ENCODE data around the gene CST3.
"Not testable (repeated sequence)": the region's sequence is repeated elsewhere in the genome, so short reads cannot be mapped to it uniquely, and the experiment has no call there.

Gene CST3

DNA sequence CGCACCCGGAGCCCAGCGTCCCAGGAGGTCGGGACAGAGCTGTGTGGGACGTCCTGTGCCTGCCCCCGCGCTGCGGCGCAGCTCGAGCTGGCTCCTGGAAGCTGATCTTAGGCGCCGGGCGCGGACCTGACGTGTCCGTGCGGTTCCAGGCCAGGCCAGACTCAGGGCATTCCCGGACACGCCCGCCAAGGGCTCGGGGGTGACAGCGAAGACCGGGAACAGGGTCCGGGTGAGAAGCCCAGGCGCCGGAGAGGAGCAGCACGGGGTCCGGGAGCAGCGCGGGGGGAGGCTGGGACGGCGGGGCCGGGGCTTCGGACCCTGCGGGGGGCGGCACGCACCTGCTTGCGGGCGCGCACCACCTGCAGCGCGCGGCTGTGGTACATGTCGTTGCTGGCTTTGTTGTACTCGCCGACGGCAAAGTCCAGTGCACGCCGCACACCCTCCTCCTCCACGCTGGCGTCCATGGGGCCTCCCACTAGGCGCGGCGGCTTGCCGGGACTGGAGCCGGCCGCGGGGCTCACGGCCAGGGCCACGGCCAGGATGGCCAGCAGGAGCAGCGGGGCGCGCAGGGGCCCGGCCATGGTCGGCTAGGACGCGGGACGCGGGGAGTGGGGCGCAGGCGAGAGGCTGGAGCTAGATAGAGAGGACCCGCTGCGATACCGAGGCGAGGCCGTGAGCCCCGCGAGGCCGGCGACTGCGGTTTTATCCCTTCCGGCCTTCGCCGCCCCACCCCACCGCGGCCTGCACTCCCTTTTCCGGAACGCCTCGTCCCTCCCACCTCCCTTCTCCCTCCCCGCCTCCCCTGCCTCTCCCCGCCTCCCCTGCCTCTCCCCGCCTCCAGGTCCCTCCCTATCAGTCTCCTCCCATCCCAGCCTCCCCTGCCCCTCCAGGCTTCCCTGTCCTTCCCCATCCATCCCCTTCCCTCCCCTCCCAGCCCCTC lies at the start of gene CST3:
CST3 (minus strand) TSS at position 674 of the 940 bp plus-strand sequence; CDS start at position 581, 93 bp downstream.
- TF ChIP-seq, protein P1, sequence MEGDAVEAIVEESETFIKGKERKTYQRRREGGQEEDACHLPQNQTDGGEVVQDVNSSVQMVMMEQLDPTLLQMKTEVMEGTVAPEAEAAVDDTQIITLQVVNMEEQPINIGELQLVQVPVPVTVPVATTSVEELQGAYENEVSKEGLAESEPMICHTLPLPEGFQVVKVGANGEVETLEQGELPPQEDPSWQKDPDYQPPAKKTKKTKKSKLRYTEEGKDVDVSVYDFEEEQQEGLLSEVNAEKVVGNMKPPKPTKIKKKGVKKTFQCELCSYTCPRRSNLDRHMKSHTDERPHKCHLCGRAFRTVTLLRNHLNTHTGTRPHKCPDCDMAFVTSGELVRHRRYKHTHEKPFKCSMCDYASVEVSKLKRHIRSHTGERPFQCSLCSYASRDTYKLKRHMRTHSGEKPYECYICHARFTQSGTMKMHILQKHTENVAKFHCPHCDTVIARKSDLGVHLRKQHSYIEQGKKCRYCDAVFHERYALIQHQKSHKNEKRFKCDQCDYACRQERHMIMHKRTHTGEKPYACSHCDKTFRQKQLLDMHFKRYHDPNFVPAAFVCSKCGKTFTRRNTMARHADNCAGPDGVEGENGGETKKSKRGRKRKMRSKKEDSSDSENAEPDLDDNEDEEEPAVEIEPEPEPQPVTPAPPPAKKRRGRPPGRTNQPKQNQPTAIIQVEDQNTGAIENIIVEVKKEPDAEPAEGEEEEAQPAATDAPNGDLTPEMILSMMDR (IDR thresholded peaks at IDR 0.05; ENCODE audit: borderline replicate concordance, insufficient read depth, low read depth, low read length): no peak
- peak within 1 kb of the TSS; percentile 64 for H3K4me3 ChIP-seq (ENCODE audit: low read depth, low read length)

- H3K4me3 ChIP-seq (ENCODE audit: low read depth, low read length): no peak overlapping the region
- TF ChIP-seq, protein P1 (IDR thresholded peaks at IDR 0.05; ENCODE audit: borderline replicate concordance, insufficient read depth, low read depth, low read length): no peak
These were observed 48.4 kb upstream of the CST3 start for GRCh38 chr20:23686046-23686750.

DNA sequence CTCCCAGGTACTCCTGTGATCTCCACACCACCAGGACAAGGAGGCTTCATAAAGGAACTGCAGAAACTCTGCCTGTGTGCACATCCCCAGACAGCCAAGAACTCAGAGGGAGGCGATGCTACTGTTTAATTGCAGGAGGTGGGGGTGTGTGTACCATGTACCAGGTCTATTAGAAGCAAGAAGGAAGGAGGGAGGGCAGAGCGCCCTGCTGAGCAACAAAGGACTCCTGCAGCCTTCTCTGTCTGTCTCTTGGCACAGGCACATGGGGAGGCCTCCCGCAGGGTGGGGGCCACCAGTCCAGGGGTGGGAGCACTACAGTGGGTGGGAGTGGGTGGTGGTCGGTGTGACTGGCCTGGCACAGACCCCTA lies 47.8 kb upstream of the CST3 start:
- not testable (repeated sequence) for H3K4me3 ChIP-seq (ENCODE audit: low read depth, low read length)

GRCh38 chr20:23684261-23684660 lies 46.5 kb upstream of the CST3 start:
- TF ChIP-seq, protein P1 (IDR thresholded peaks at IDR 0.05; ENCODE audit: borderline replicate concordance, insufficient read depth, low read depth, low read length): no peak
- H3K4me3 ChIP-seq (ENCODE audit: low read depth, low read length): no peak overlapping the region

DNA sequence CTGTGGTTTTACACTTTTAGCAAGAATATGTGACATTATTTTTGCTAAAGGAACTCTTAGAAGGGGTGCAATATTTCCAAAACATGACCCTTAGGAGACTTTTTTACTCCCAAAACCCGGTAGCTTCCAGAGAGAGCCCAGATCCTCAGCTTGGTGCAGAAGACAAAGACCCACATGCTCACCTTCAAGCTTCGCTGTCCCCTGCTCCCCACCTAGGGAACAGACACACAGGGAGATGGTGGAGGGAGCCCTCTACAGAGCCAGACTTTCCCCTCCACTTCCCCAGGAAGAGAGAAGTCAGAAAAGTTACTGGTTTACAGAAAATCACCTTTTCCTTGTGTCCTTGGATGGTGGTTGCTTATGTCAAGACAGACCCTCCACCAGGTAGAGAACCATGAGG lies 46.1 kb upstream of the CST3 start:
- TF ChIP-seq, protein P1 (IDR thresholded peaks at IDR 0.05; ENCODE audit: borderline replicate concordance, insufficient read depth, low read depth, low read length): no peak
- H3K4me3 ChIP-seq (ENCODE audit: low read depth, low read length): no peak overlapping the region

DNA sequence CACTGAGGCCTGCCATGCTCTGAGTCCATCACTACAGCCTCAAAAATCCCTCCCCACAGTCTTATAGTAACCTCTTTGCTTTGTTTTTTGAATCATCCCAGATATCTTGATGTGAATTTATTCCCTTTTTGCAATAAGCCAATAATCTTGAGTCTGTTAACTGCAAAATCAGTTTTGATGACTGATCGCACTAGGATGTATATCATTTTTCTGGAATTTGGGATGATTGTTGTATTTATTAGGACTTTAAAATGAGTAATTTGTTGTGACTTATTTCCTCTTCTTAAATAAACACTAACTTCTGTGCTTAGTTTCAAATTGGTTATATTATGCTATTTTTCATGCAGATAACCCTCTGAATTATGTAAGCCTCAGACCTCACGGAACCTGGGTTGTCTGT lies 45.5 kb upstream of the CST3 start:
- no peak overlapping the region for H3K4me3 ChIP-seq (ENCODE audit: low read depth, low read length)
- TF ChIP-seq, protein P1 (IDR thresholded peaks at IDR 0.05; ENCODE audit: borderline replicate concordance, insufficient read depth, low read depth, low read length): no peak

DNA sequence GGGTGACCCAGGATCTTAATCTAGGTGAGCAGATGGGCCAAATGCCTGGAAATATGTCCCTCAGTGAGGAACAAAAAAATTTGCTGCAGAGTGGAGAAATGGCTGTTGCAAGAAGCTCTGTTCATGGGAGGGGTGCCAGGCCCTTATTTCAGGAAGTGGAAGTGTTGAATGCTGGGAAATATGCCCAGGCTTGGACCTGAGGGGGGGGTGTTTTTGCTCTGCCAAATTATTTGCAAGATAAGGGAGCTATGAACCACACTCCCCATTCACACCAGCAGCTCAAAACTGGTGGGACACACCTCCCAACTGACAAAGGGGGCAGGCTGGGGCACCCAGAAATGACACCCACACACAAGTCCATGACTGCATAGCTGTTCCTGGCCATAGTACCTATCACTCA lies 42.4 kb upstream of the CST3 start:
- TF ChIP-seq, protein P1 (IDR thresholded peaks at IDR 0.05; ENCODE audit: borderline replicate concordance, insufficient read depth, low read depth, low read length): no peak

More for the DNA sequence above, 42.4 kb upstream of the CST3 start:
- no peak overlapping the region for H3K4me3 ChIP-seq (ENCODE audit: low read depth, low read length)

Data from GM12875 (cell line).